ENCODE measurements around the gene PLCD4.

Gene PLCD4

GRCh38 chr2:218643751-218644310, 36.1 kb downstream of the PLCD4 start:
- Mint-ChIP-seq H3K9me3 (ENCODE audit: low read depth) (no peaks in the 10 kb centered on the region), H3K27ac (no peak overlapping the region), H3K27me3 (no peaks in the 10 kb centered on the region), H3K4me3 (no peak overlapping the region), H3K36me3 (peaks cover 2% of the 10 kb centered on the region), H3K4me1 (ENCODE audit: low read depth) (peaks cover 9% of the 10 kb centered on the region)

- Mint-ChIP-seq H3K27me3 (no peaks in the 10 kb centered on the region), H3K36me3 (peaks cover 2% of the 10 kb centered on the region), H3K4me1 (ENCODE audit: low read depth) (peaks cover 9% of the 10 kb centered on the region), H3K27ac (no peak overlapping the region), H3K9me3 (ENCODE audit: low read depth) (no peaks in the 10 kb centered on the region), H3K4me3 (no peak overlapping the region)
Observed at GRCh38 chr2:218644721-218645120, 37.0 kb downstream of the PLCD4 start.

GRCh38 chr2:218645126-218645525, 37.4 kb downstream of the PLCD4 start:
- H3K27me3 Mint-ChIP-seq = no peaks in the 10 kb centered on the region
- H3K9me3 Mint-ChIP-seq (ENCODE audit: low read depth) = no peaks in the 10 kb centered on the region
- H3K36me3 Mint-ChIP-seq = peaks cover 2% of the 10 kb centered on the region
- H3K4me1 Mint-ChIP-seq (ENCODE audit: low read depth) = peaks cover 9% of the 10 kb centered on the region
- H3K4me3 Mint-ChIP-seq = no peak overlapping the region
- H3K27ac Mint-ChIP-seq = no peak overlapping the region

GRCh38 chr2:218648088-218648786, 40.5 kb downstream of the PLCD4 start:
- peaks cover 9% of the 10 kb centered on the region for H3K4me1 Mint-ChIP-seq (ENCODE audit: low read depth)
- no peak overlapping the region for H3K4me3 Mint-ChIP-seq
- H3K27ac Mint-ChIP-seq = no peak overlapping the region

GRCh38 chr2:218648787-218649100, 41.0 kb downstream of the PLCD4 start:
- H3K27ac Mint-ChIP-seq = no peak overlapping the region
- peaks cover 9% of the 10 kb centered on the region for H3K4me1 Mint-ChIP-seq (ENCODE audit: low read depth)
- peaks cover 2% of the 10 kb centered on the region for H3K36me3 Mint-ChIP-seq

More at GRCh38 chr2:218648088-218648786, 40.5 kb downstream of the PLCD4 start:
- H3K27me3 Mint-ChIP-seq = no peaks in the 10 kb centered on the region
- peaks cover 2% of the 10 kb centered on the region for H3K36me3 Mint-ChIP-seq
- no peaks in the 10 kb centered on the region for H3K9me3 Mint-ChIP-seq (ENCODE audit: low read depth)

GRCh38 chr2:218655751-218656150, 48.1 kb downstream of the PLCD4 start:
- H3K36me3 Mint-ChIP-seq = peaks cover 6% of the 10 kb centered on the region
- H3K4me3 Mint-ChIP-seq = no peak overlapping the region
- H3K27me3 Mint-ChIP-seq = no peaks in the 10 kb centered on the region
- H3K27ac Mint-ChIP-seq = no peak overlapping the region
- peaks cover 31% of the 10 kb centered on the region for H3K4me1 Mint-ChIP-seq (ENCODE audit: low read depth)
- H3K9me3 Mint-ChIP-seq (ENCODE audit: low read depth) = no peaks in the 10 kb centered on the region

More at GRCh38 chr2:218648787-218649100, 41.0 kb downstream of the PLCD4 start:
- no peaks in the 10 kb centered on the region for H3K9me3 Mint-ChIP-seq (ENCODE audit: low read depth)
- no peak overlapping the region for H3K4me3 Mint-ChIP-seq
- no peaks in the 10 kb centered on the region for H3K27me3 Mint-ChIP-seq

- no peaks in the 10 kb centered on the region for H3K27me3 Mint-ChIP-seq
- H3K36me3 Mint-ChIP-seq = peaks cover 6% of the 10 kb centered on the region
- H3K9me3 Mint-ChIP-seq (ENCODE audit: low read depth) = no peaks in the 10 kb centered on the region
- H3K27ac Mint-ChIP-seq = peak overlapping the region; percentile 97
- H3K4me1 Mint-ChIP-seq (ENCODE audit: low read depth) = peaks cover 35% of the 10 kb centered on the region
- H3K4me3 Mint-ChIP-seq = peak overlapping the region; percentile 99
Observed at GRCh38 chr2:218658671-218659257, 51.1 kb downstream of the PLCD4 start.

GRCh38 chr2:218659258-218659987, 51.7 kb downstream of the PLCD4 start, which contains the start of the genes BCS1L and ZNF142:
TSS of gene BCS1L (plus strand) at chr2:218659683. CDS start at chr2:218660988, 1,305 bp downstream.
TSS of gene ZNF142 (minus strand) at chr2:218659623. CDS start at chr2:218656429, 3,194 bp downstream.
- Mint-ChIP-seq H3K36me3 (peaks cover 6% of the 10 kb centered on the region), H3K27ac (peak within 1 kb of the TSS; percentile 97), H3K27me3 (no peaks in the 10 kb centered on the region), H3K4me3 (peak within 1 kb of the TSS; percentile 99), H3K4me1 (ENCODE audit: low read depth) (peaks cover 35% of the 10 kb centered on the region), H3K9me3 (ENCODE audit: low read depth) (no peaks in the 10 kb centered on the region)

GRCh38 chr2:218659988-218660358, 52.3 kb downstream of the PLCD4 start:
- Mint-ChIP-seq H3K9me3 (ENCODE audit: low read depth) (no peaks in the 10 kb centered on the region), H3K27ac (peak overlapping the region; percentile 97), H3K4me1 (ENCODE audit: low read depth) (peaks cover 35% of the 10 kb centered on the region), H3K27me3 (no peaks in the 10 kb centered on the region), H3K4me3 (peak overlapping the region; percentile 99), H3K36me3 (peaks cover 6% of the 10 kb centered on the region)

GRCh38 chr2:218662377-218662776, 54.7 kb downstream of the PLCD4 start:
- peaks cover 2% of the 10 kb centered on the region for H3K36me3 Mint-ChIP-seq
- H3K9me3 Mint-ChIP-seq (ENCODE audit: low read depth) = no peaks in the 10 kb centered on the region
- H3K27me3 Mint-ChIP-seq = no peaks in the 10 kb centered on the region
- no peak overlapping the region for H3K27ac Mint-ChIP-seq
- H3K4me1 Mint-ChIP-seq (ENCODE audit: low read depth) = peaks cover 25% of the 10 kb centered on the region
- no peak overlapping the region for H3K4me3 Mint-ChIP-seq

GRCh38 chr2:218662827-218663226, 55.1 kb downstream of the PLCD4 start:
- H3K4me3 Mint-ChIP-seq = no peak overlapping the region
- no peaks in the 10 kb centered on the region for H3K27me3 Mint-ChIP-seq
- no peaks in the 10 kb centered on the region for H3K9me3 Mint-ChIP-seq (ENCODE audit: low read depth)
- no peaks in the 10 kb centered on the region for H3K36me3 Mint-ChIP-seq
- no peak overlapping the region for H3K27ac Mint-ChIP-seq
- H3K4me1 Mint-ChIP-seq (ENCODE audit: low read depth) = peaks cover 23% of the 10 kb centered on the region

GRCh38 chr2:218663901-218664300, 56.2 kb downstream of the PLCD4 start:
- Mint-ChIP-seq H3K27me3 (no peaks in the 10 kb centered on the region), H3K9me3 (ENCODE audit: low read depth) (no peaks in the 10 kb centered on the region), H3K36me3 (no peaks in the 10 kb centered on the region), H3K4me3 (no peak overlapping the region), H3K27ac (no peak overlapping the region), H3K4me1 (ENCODE audit: low read depth) (peaks cover 15% of the 10 kb centered on the region)

- Mint-ChIP-seq H3K27ac (no peak overlapping the region), H3K4me3 (no peak overlapping the region), H3K9me3 (ENCODE audit: low read depth) (no peaks in the 10 kb centered on the region), H3K36me3 (no peaks in the 10 kb centered on the region), H3K27me3 (no peaks in the 10 kb centered on the region), H3K4me1 (ENCODE audit: low read depth) (peaks cover 16% of the 10 kb centered on the region)
Observed at GRCh38 chr2:218664653-218665052, 57.0 kb downstream of the PLCD4 start.

- Mint-ChIP-seq H3K36me3 (peaks cover 5% of the 10 kb centered on the region), H3K4me3 (peak overlapping the region; percentile 99), H3K27ac (peak overlapping the region; percentile 99), H3K27me3 (no peaks in the 10 kb centered on the region), H3K9me3 (ENCODE audit: low read depth) (no peaks in the 10 kb centered on the region), H3K4me1 (ENCODE audit: low read depth) (peaks cover 29% of the 10 kb centered on the region)
Observed at GRCh38 chr2:218671097-218671653, 63.5 kb downstream of the PLCD4 start.

All from activated naive CD8-positive, alpha-beta T cell (primary cell).